Heart left ventricle (tissue), 16 donors: ENCODE measurements around the gene CAPN10. TPM values are rescaled to one million over a fixed set of nuclear protein-coding genes. Genes with fewer than 3 reads are reported as not detected.

ENCODE experiments used
- ATAC-seq, 4 donors: fragments of 200-7000 bp; cut with Tn5 transposase; one replicate each; pipeline ENCODE4 v1.9.1; 2020 to 2022; ENCODE audit warnings: moderate library complexity in 4 of 4, mild to moderate bottlenecking in 3 of 4, moderate number of reproducible peaks in 1 of 4
- DNase-seq, 5 donors: peaks; one replicate each; pipeline ENCODE4 v3.0.0-alpha.2; 2020
- H3K27ac ChIP-seq, 12 donors: fragments of 200-600 bp; sonication (generic) in 4 of 12; one replicate each; pipeline versions ENCODE4 v1.5.0 to v1.8.0; 2016 to 2022; ENCODE audit warnings: mild to moderate bottlenecking in 2 of 12
- H3K27me3 ChIP-seq, 9 donors: fragments of 200-600 bp; sonication (generic) in 2 of 9; one replicate each; pipeline versions ENCODE4 v1.5.1 to v1.8.0; 2016 to 2022; ENCODE audit warnings: mild to moderate bottlenecking in 3 of 9
- H3K36me3 ChIP-seq, 9 donors: fragments of 200-600 bp; sonication (generic) in 2 of 9; one replicate each; pipeline versions ENCODE4 v1.5.0 to v1.8.0; 2018 to 2022; ENCODE audit warnings: mild to moderate bottlenecking in 2 of 9
- H3K4me1 ChIP-seq, 12 donors: fragments of 200-600 bp; sonication (generic) in 4 of 12; one replicate each; pipeline versions ENCODE4 v1.5.0 to v1.8.0; 2016 to 2022; ENCODE audit warnings: mild to moderate bottlenecking in 3 of 12
- H3K4me3 ChIP-seq, 12 donors: fragments of 200-600 bp; sonication (generic) in 4 of 12; one replicate each; pipeline versions ENCODE4 v1.5.0 to v1.8.0; 2017 to 2022; ENCODE audit warnings: mild to moderate bottlenecking in 9 of 12, moderate library complexity in 4 of 12
- H3K9me3 ChIP-seq, 12 donors: fragments of 200-600 bp; sonication (generic) in 4 of 12; one replicate each; pipeline versions ENCODE4 v1.5.0 to v1.8.0; 2016 to 2022; ENCODE audit warnings: mild to moderate bottlenecking in 1 of 12
- CTCF ChIP-seq, 12 donors: fragments of 200-600 bp; sonication (generic) in 4 of 12; IDR thresholded peaks; one replicate each; pipeline versions ENCODE4 v1.5.0 to v1.8.0; 2018 to 2022; ENCODE audit warnings: antibody characterized with exemption in 12 of 12, mild to moderate bottlenecking in 5 of 12
- POLR2A ChIP-seq, 2 donors: fragments of 450-650 bp; IDR thresholded peaks; one replicate each; pipeline ENCODE4 v1.6.1; 2017; ENCODE audit warnings: antibody characterized with exemption in 2 of 2, mild to moderate bottlenecking in 2 of 2, moderate library complexity in 2 of 2
- WGBS, 4 donors: extraction: QIAGEN DNeasy Blood & Tissue Kit in 2 of 4; methylation state at CpG; one replicate each; pipeline versions ENCODE4 v1.1.5 to v1.1.7; 2013 to 2018; 5-methylcytosine and 5-hydroxymethylcytosine counted together
- intact Hi-C, 10 donors: fragments of 100-400 bp; cut with DNase I; formaldehyde crosslinking; loops; one replicate each; pipeline versions ENCODE4 v1.11.1 to v1.14.2; 2022
- polyA plus RNA-seq, 2 donors: library from polyadenylated mRNA; stranded (reverse); fragments of 200-250 nt; gene quantifications; one replicate each; pipeline ENCODE4 v1.2.3, GENCODE V29; 2013
- total RNA-seq, 9 donors: library from RNA; depleted of rRNA in 2 of 9; stranded (reverse); fragments of >200 nt in 2 of 9; fragmentation: NEBNext Ultra II Directional in 3 of 9; extraction: Animal tissue kit (Norgen Biotek cat#: 25700) in 3 of 9; gene quantifications; one replicate each; pipeline versions ENCODE4 v1.1.0 to v1.2.4, GENCODE V29; 2016 to 2023
- donor health status: ischemic (EF 13 %, LVEDD 7.1; RV severe dilation, severe dysfunction).
- donor health status: healthy with polysubstance abuse.
- donor health status: DM: no; HTN: yes; CAD: no.
- donor health status: DM: no; HTN: no; CAD: no.
- donor health status: ischemic (EF 25% LVEDD 6.9; RV normal size, moderate dysfunction).
- donor health status: ischemic (EF 25% LVEDD 5.7; RV mildly dilated, moderate dysfunction).
- donor health status: healthy.
- donor health status: DM: yes; HTN: yes; CAD: no.
- donor health status: ischemic (EF 35%, LVEDD 5.7; RV mildly dilated, moderate dysfunction).
- donor health status: nonischemic (EF 11% LVEDD 7.7; RV severe dilation, severe dysfunction).
- donor health status: DM: yes; HTN: yes; CAD: no.
- donor health status: PGD.
- donor health status: ischemic (EF 29% LVEDD 5.4; RV normal size, mild dysfunction).
- donor health status: nonischemic (EF 23%, LVEDD 6.1; RV moderate dilation, normal function).

The CAPN10 gene
- total and polyA plus RNA-seq, 11 donors, result 14.9 to 39.7 (median 21.9) TPM

- WGBS, 4 donors, result 8 to 15% (median 11%) methylated on average over 20 to 53 of the region's 53 CpGs
Observed at GRCh38 chr2:240566203-240567136, 20.1 kb upstream of the CAPN10 start.

GRCh38 chr2:240567137-240567871, 19.2 kb upstream of the CAPN10 start:
- H3K9me3 ChIP-seq, result no peaks in the 10 kb centered on the region
- peaks cover 12 to 74% (median 47%) of the 10 kb centered on the region in 12 donors for H3K4me1 ChIP-seq
- TF ChIP-seq POLR2A (IDR thresholded peaks at IDR 0.05), result no peak
- peak overlapping the region; percentile 65 to 90 (median 80) for H3K4me3 ChIP-seq
- ATAC-seq, result peak in 2 of 4 donors; percentile 4
- intact Hi-C loops, result loop anchor here in 2 of 10 donors (5.0 to 10.0 kb wide), 4 partner anchors 110 to 543 kb away; partner anchors contain the start of genes NDUFA10 (in 1 of the 2) and SNED1 (in 1 of the 2)
- peaks cover 0 to 15% (median 5%) of the 10 kb centered on the region in 9 donors for H3K36me3 ChIP-seq
- H3K27me3 ChIP-seq, result no peaks in the 10 kb centered on the region
- DNase-seq, result peak in 4 of 5 donors; percentile 10 to 58 (median 34)
- H3K27ac ChIP-seq, result peak overlapping the region; percentile 90 to 97 (median 96)
- WGBS, 4 donors, result 34 to 44% (median 40%) methylated on average over 21 to 26 of the region's 26 CpGs

More at GRCh38 chr2:240566203-240567136, 20.1 kb upstream of the CAPN10 start:
- peak overlapping the region in 11 of 12 donors; percentile 86 to 97 (median 95) for H3K27ac ChIP-seq
- ATAC-seq (peak; percentile 81 to 88 (median 86)), DNase-seq (peak; percentile 93 to 96 (median 96))
- H3K27me3 ChIP-seq, result no peaks in the 10 kb centered on the region
- peak overlapping the region in 11 of 12 donors; percentile 20 to 90 (median 80) for H3K4me3 ChIP-seq
- H3K36me3 ChIP-seq, result peaks cover 0 to 16% (median 0%) of the 10 kb centered on the region in 9 donors
- intact Hi-C loops, result loop anchor here in 2 of 10 donors (5.0 to 10.0 kb wide), 4 partner anchors 109 to 542 kb away; partner anchors contain the start of genes NDUFA10 (in 1 of the 2) and SNED1 (in 1 of the 2)
- H3K4me1 ChIP-seq, result peaks cover 12 to 82% (median 55%) of the 10 kb centered on the region in 12 donors
- TF ChIP-seq POLR2A (IDR thresholded peaks at IDR 0.05) (peak in 1 of 2 donors; percentile 60), CTCF (IDR thresholded peaks at IDR 0.05) (peak; percentile 72 to 98 (median 96))
- no peaks in the 10 kb centered on the region for H3K9me3 ChIP-seq

GRCh38 chr2:240567872-240568677, 18.5 kb upstream of the CAPN10 start, which contains the start of gene RNPEPL1:
RNPEPL1 (plus strand) TSS chr2:240568484; CDS start chr2:240568587, 103 bp downstream.
- Histone ChIP-seq H3K4me1 (peaks cover 12 to 66% (median 44%) of the 10 kb centered on the region in 12 donors), H3K36me3 (peaks cover 0 to 15% (median 3%) of the 10 kb centered on the region in 9 donors), H3K9me3 (no peaks in the 10 kb centered on the region), H3K27me3 (no peaks in the 10 kb centered on the region), H3K4me3 (peak within 1 kb of the TSS; percentile 65 to 93 (median 83)), H3K27ac (peak within 1 kb of the TSS; percentile 90 to 97 (median 96))
- 0 to 1% (median 1%) methylated on average over 6 to 106 of the region's 106 CpGs for WGBS, 4 donors
- peak in 3 of 12 donors; percentile 6 to 26 (median 21) for TF ChIP-seq CTCF (IDR thresholded peaks at IDR 0.05)
- peak in 1 of 2 donors; percentile 11 for TF ChIP-seq POLR2A (IDR thresholded peaks at IDR 0.05)
- ATAC-seq (peak in 2 of 4 donors; percentile 7 to 26), DNase-seq (peak in 4 of 5 donors; percentile 44 to 78 (median 50))
- intact Hi-C loops, result loop anchor here in 2 of 10 donors (2.0 to 10.0 kb wide), 5 partner anchors 17 to 543 kb away; partner anchors contain the start of genes NDUFA10 (in 1 of the 2) and SNED1 (in 1 of the 2)
